Sigmoid colon (tissue), 7 donors: Measurements from ENCODE around the gene KTN1. TPM values are rescaled to one million over a fixed set of nuclear protein-coding genes. Genes with fewer than 3 reads are reported as not detected.

Experiments
- DNase-seq: peaks from one replicate; pipeline ENCODE4 v3.0.0-alpha.2; 2019
- H3K27ac ChIP-seq, 4 donors: fragments of 200-600 bp; sonication (generic); one replicate each; pipeline ENCODE4 v1.5.1; 2016 to 2019; ENCODE audit warnings: mild to moderate bottlenecking in 1 of 4
- H3K27me3 ChIP-seq, 3 donors: fragments of 200-600 bp; sonication (generic); one replicate each; pipeline ENCODE4 v1.5.1; 2019; ENCODE audit warnings: mild to moderate bottlenecking in 1 of 3
- H3K36me3 ChIP-seq, 4 donors: fragments of 200-600 bp; sonication (generic); one replicate each; pipeline ENCODE4 v1.5.1; 2016 to 2019
- H3K4me1 ChIP-seq, 4 donors: fragments of 200-600 bp; sonication (generic); one replicate each; pipeline ENCODE4 v1.5.1; 2017 to 2019
- H3K4me3 ChIP-seq, 4 donors: fragments of 200-600 bp; sonication (generic); one replicate each; pipeline ENCODE4 v1.5.1; 2017 to 2019; ENCODE audit warnings: mild to moderate bottlenecking in 2 of 4, moderate library complexity in 1 of 4
- H3K9me3 ChIP-seq, 4 donors: fragments of 200-600 bp in 3 of 4; sonication (generic) in 3 of 4; one replicate each; pipeline versions ENCODE4 v1.5.1 to v1.6.1; 2013 to 2019
- EP300 ChIP-seq, 4 donors: sonication (generic); formaldehyde crosslinking; IDR thresholded peaks; one replicate each; pipeline ENCODE4 v1.6.1; 2017; ENCODE audit warnings: antibody characterized with exemption in 4 of 4
- POLR2A ChIP-seq, 2 donors: fragments of 450-650 bp; IDR thresholded peaks; one replicate each; pipeline ENCODE4 v1.6.1; 2016; ENCODE audit warnings: antibody characterized with exemption in 2 of 2, mild to moderate bottlenecking in 2 of 2, moderate library complexity in 2 of 2
- POLR2AphosphoS5 ChIP-seq, 4 donors: sonication (generic); formaldehyde crosslinking; IDR thresholded peaks; one replicate each; pipeline ENCODE4 v1.6.1; 2017; ENCODE audit warnings: antibody characterized with exemption in 4 of 4
- WGBS, 2 donors: extraction: QIAGEN DNeasy Blood & Tissue Kit; methylation state at CpG; one replicate each; pipeline ENCODE4 v1.1.7; 2013; 5-methylcytosine and 5-hydroxymethylcytosine counted together
- intact Hi-C: fragments of 100-400 bp; cut with DNase I; formaldehyde crosslinking; loops from one replicate; pipeline ENCODE4 v1.15.1; 2023
- polyA plus RNA-seq, 3 donors: library from polyadenylated mRNA; stranded (reverse); fragments of 200-250 nt; gene quantifications; one replicate each; pipeline ENCODE4 v1.2.3, GENCODE V29; 2013
- total RNA-seq, 4 donors: library from RNA; depleted of rRNA; stranded (reverse); fragments of >200 nt; gene quantifications; one replicate each; pipeline ENCODE4 v1.1.0, GENCODE V29; 2016
- TF ChIP-seq, protein P1 (sequence below), 4 experiments: fragments of 450-650 bp in 3 of 4; fragments of 200-600 bp in 1 of 4; IDR thresholded peaks; one replicate each; pipeline ENCODE4 v1.5.1; 2016 to 2019; ENCODE audit warnings: antibody characterized with exemption in 4 of 4, mild to moderate bottlenecking in 3 of 4, moderate library complexity in 2 of 4
- donor health status: healthy with polysubstance abuse.
- donor health status: Bipolar disorder and iron deficiency.
- donor health status: healthy.

The KTN1 gene
- total and polyA plus RNA-seq, 7 donors: 67.3 to 174 (median 120) TPM

DNA sequence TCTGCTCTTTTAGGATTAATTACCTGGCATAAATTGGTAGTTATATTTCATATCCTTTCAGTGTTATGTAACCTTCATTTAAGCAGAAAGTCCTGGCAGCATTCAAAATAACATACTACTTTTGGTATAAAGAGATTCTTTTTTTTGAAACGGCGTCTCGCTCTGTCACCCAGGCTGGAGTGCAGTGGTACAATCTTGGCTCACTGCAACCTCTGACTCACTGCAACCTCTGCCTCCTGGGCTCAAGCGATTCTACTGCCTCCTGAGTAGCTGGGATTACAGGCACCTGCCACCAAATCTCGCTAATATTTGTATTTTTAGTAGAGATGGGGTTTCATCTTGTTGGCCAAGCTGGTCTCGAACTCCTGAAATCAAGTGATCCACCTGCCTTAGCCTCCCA, 9.2 kb downstream of the KTN1 start:
- Histone ChIP-seq H3K27ac (peak overlapping the region in 3 of 4 donors; percentile 10 to 64 (median 50)), H3K27me3 (no peaks in the 10 kb centered on the region), H3K4me3 (no peak overlapping the region), H3K36me3 (no peaks in the 10 kb centered on the region), H3K9me3 (no peaks in the 10 kb centered on the region), H3K4me1 (peaks cover 0 to 82% (median 72%) of the 10 kb centered on the region in 4 donors)
- no peak for DNase-seq
- intact Hi-C loops: loop anchor here (10.0 kb wide), 2 partner anchors 144 to 314 kb away; partner anchors contain the start of genes FBXO34 and TBPL2
- TF ChIP-seq POLR2AphosphoS5 (IDR thresholded peaks at IDR 0.05): no peak
- TF ChIP-seq POLR2A (IDR thresholded peaks at IDR 0.05): no peak
- TF ChIP-seq, protein P1, sequence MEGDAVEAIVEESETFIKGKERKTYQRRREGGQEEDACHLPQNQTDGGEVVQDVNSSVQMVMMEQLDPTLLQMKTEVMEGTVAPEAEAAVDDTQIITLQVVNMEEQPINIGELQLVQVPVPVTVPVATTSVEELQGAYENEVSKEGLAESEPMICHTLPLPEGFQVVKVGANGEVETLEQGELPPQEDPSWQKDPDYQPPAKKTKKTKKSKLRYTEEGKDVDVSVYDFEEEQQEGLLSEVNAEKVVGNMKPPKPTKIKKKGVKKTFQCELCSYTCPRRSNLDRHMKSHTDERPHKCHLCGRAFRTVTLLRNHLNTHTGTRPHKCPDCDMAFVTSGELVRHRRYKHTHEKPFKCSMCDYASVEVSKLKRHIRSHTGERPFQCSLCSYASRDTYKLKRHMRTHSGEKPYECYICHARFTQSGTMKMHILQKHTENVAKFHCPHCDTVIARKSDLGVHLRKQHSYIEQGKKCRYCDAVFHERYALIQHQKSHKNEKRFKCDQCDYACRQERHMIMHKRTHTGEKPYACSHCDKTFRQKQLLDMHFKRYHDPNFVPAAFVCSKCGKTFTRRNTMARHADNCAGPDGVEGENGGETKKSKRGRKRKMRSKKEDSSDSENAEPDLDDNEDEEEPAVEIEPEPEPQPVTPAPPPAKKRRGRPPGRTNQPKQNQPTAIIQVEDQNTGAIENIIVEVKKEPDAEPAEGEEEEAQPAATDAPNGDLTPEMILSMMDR (IDR thresholded peaks at IDR 0.05): no peak
- TF ChIP-seq EP300 (IDR thresholded peaks at IDR 0.05): no peak
- 91% methylated on average over 6 of the region's 6 CpGs for WGBS, 2 donors

GRCh38 chr14:55592436-55592835, 12.4 kb downstream of the KTN1 start:
- H3K36me3 ChIP-seq: no peaks in the 10 kb centered on the region
- WGBS, 2 donors: 58 to 83% methylated on average over 2 of the region's 2 CpGs
- no peak for DNase-seq
- H3K4me1 ChIP-seq: peaks cover 0 to 62% (median 51%) of the 10 kb centered on the region in 4 donors
- intact Hi-C loops: no loop called here
- no peaks in the 10 kb centered on the region for H3K27me3 ChIP-seq
- TF ChIP-seq EP300 (IDR thresholded peaks at IDR 0.05): no peak
- TF ChIP-seq POLR2A (IDR thresholded peaks at IDR 0.05): no peak
- TF ChIP-seq POLR2AphosphoS5 (IDR thresholded peaks at IDR 0.05): no peak
- TF ChIP-seq, protein P1 (IDR thresholded peaks at IDR 0.05): no peak
- no peak overlapping the region for H3K4me3 ChIP-seq
- no peak overlapping the region for H3K27ac ChIP-seq
- no peaks in the 10 kb centered on the region for H3K9me3 ChIP-seq

DNA sequence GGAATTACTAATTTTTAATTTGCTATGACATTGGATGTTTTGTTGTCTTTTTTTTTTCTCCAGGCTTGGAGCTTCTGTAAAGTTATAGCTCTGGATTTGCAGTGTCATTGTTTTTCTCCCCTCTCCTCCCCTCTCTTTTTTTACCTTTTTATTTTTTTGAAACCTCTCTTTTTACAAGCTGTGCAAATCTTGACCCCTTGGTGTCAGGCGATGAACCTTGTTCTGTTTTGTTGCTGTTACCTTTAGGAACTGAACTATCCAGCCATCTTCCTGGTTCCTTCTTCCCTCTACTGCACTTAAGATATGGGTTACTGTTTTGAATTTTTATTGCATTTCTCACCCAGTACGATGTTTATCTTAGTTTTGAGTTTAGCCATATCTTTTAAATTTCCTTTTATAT, 13.7 kb downstream of the KTN1 start:
- Histone ChIP-seq H3K9me3 (no peaks in the 10 kb centered on the region), H3K4me3 (no peak overlapping the region), H3K27ac (peak overlapping the region in 1 of 4 donors; percentile 6), H3K36me3 (no peaks in the 10 kb centered on the region), H3K4me1 (peaks cover 0 to 49% (median 39%) of the 10 kb centered on the region in 4 donors), H3K27me3 (no peaks in the 10 kb centered on the region)
- 17 to 45% methylated on average over 2 of the region's 2 CpGs for WGBS, 2 donors
- intact Hi-C loops: no loop called here
- TF ChIP-seq POLR2AphosphoS5 (IDR thresholded peaks at IDR 0.05) (no peak), EP300 (IDR thresholded peaks at IDR 0.05) (no peak), POLR2A (IDR thresholded peaks at IDR 0.05) (no peak)
- TF ChIP-seq, protein P1 (IDR thresholded peaks at IDR 0.05): no peak
- no peak for DNase-seq

DNA sequence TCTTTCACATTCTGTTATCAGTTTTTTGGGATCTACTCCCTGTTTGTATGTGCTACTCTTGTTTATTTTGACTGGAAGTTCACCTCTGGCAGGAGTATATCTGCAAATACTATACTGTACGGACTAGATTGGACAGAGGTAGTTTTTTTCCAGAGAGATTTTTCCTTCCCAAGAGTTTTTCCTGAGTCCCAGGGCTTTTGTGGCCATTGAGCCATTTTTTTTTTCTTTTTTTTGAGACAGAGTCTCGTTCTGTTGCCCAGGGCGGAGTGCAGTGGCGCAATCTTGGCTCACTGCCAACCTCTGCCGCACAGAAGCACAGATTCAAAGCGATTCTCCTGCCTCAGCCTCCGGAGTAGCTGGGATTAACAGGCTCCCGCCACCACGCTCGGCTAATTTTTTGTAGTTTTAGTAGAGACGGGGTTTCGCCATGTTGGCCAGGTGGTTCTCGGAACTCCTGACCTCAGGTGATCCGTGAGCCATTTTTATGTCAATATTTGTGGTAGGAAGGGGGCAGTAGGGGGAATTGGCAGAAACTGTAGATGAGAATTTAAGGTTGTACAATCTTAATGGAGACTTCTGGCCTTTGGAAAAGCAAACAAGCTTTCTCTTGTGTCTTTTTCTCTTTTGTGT, 19.4 kb downstream of the KTN1 start:
- peaks cover 0 to 36% (median 18%) of the 10 kb centered on the region in 4 donors for H3K4me1 ChIP-seq
- WGBS, 2 donors: 16 to 82% methylated on average over 14 of the region's 14 CpGs
- intact Hi-C loops: no loop called here
- H3K36me3 ChIP-seq: no peaks in the 10 kb centered on the region
- no peak overlapping the region for H3K4me3 ChIP-seq
- TF ChIP-seq, protein P1 (IDR thresholded peaks at IDR 0.05): no peak
- TF ChIP-seq POLR2AphosphoS5 (IDR thresholded peaks at IDR 0.05) (no peak), POLR2A (IDR thresholded peaks at IDR 0.05) (no peak), EP300 (IDR thresholded peaks at IDR 0.05) (no peak)
- DNase-seq: no peak
- H3K27me3 ChIP-seq: no peaks in the 10 kb centered on the region
- H3K9me3 ChIP-seq: no peaks in the 10 kb centered on the region
- H3K27ac ChIP-seq: no peak overlapping the region
